Measurements from ENCODE around the gene COX8C. TPM values are rescaled to one million over a fixed set of nuclear protein-coding genes. Genes with fewer than 3 reads are reported as not detected.

The COX8C gene
- total RNA-seq, 1 experiment from 2014 or later = not detected

- no peaks in the 10 kb centered on the region for H3K4me1 ChIP-seq
- 0 out of 2 replicates have a peak, but pooled peaks cover 2% of the 10 kb centered on the region for H3K36me3 ChIP-seq
- H3K27ac ChIP-seq = no peak overlapping the region
- H3K4me3 ChIP-seq = no peak overlapping the region
- no peaks in the 10 kb centered on the region for H3K9me3 ChIP-seq (replicated peaks)
- no peaks in the 10 kb centered on the region for H3K27me3 ChIP-seq
- DNase-seq = no peak
Observed at GRCh38 chr14:93317210-93317874, 29.6 kb upstream of the COX8C start.

GRCh38 chr14:93317875-93318807, 28.8 kb upstream of the COX8C start:
- Histone ChIP-seq H3K27ac (no peak overlapping the region), H3K9me3 (replicated peaks) (no peaks in the 10 kb centered on the region), H3K36me3 (0 out of 2 replicates have a peak, but pooled peaks cover 2% of the 10 kb centered on the region), H3K27me3 (no peaks in the 10 kb centered on the region), H3K4me3 (no peak overlapping the region), H3K4me1 (no peaks in the 10 kb centered on the region)
- no peak for DNase-seq

GRCh38 chr14:93318927-93319326, 28.1 kb upstream of the COX8C start:
- H3K4me3 ChIP-seq = no peak overlapping the region
- no peak for DNase-seq
- no peaks in the 10 kb centered on the region for H3K27me3 ChIP-seq
- H3K36me3 ChIP-seq = 0 out of 2 replicates have a peak, but pooled peaks cover 2% of the 10 kb centered on the region
- no peaks in the 10 kb centered on the region for H3K4me1 ChIP-seq
- no peak overlapping the region for H3K27ac ChIP-seq
- H3K9me3 ChIP-seq (replicated peaks) = no peaks in the 10 kb centered on the region

GRCh38 chr14:93319494-93319893, 27.5 kb upstream of the COX8C start:
- Histone ChIP-seq H3K36me3 (peaks cover 3% of the 10 kb centered on the region; the same call in 1 of the 2 replicates), H3K4me1 (no peaks in the 10 kb centered on the region), H3K4me3 (no peak overlapping the region), H3K27ac (no peak overlapping the region), H3K9me3 (replicated peaks) (no peaks in the 10 kb centered on the region), H3K27me3 (no peaks in the 10 kb centered on the region)
- DNase-seq = no peak

- no peak overlapping the region for H3K4me3 ChIP-seq
- no peaks in the 10 kb centered on the region for H3K27me3 ChIP-seq
- no peak for DNase-seq
- no peak overlapping the region for H3K27ac ChIP-seq
- peaks cover 7% of the 10 kb centered on the region; the same call in 1 of the 2 replicates for H3K36me3 ChIP-seq
- H3K4me1 ChIP-seq = no peaks in the 10 kb centered on the region
- H3K9me3 ChIP-seq (replicated peaks) = no peaks in the 10 kb centered on the region
Observed at GRCh38 chr14:93319958-93320357, 27.0 kb upstream of the COX8C start.

DNA sequence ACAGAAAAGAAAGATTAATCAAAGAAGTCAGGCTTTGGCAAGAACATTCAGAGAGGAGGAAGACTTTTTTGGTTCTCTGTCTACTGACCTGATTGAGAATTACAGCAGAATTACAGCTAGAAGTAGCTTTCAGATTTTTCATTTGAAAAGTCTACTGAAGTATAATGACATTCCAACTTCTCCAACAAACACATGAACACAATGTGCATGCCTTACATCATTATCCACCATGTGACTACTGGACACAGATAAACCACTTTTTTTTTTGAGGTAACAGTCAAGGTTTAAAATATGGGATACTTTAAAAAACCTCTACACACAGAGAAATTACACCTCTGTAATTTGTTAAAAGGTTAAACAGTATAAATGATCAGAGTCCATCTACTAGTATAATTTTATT, 26.5 kb upstream of the COX8C start:
- no peak for DNase-seq
- Histone ChIP-seq H3K27ac (no peak overlapping the region), H3K4me1 (no peaks in the 10 kb centered on the region), H3K36me3 (peaks cover 7% of the 10 kb centered on the region; the same call in 1 of the 2 replicates), H3K9me3 (replicated peaks) (no peaks in the 10 kb centered on the region), H3K4me3 (no peak overlapping the region), H3K27me3 (no peaks in the 10 kb centered on the region)

DNA sequence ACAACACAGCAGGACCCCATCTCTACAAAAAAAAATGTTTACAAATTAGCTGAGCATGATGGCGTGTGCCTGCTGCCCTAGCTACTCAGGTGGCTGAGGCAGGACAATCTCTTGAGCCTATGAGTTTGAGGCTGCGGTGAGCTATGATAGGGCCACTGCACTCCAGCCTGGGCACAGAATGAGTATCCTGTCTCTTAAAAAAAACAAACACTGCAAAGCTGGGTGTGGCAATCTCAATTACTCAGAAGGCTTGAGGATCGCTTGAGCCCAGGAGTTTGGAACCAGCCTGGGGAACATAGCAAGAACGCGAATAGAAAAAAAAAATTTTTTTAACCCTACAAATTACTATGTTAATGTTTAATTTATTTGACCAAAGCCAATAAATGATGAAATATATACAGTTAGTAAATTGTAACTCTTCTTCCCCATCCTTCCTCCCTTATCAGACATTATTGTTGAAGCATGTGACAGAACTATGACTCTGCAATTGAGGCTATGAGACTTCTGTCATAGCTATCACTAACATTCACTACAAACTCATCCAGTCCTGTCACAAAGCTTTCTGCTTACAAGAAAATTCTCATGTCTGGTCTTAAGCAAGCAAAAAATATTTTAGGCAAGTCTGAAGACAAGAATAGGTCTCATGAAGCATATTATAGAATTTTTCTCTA, 23.9 kb upstream of the COX8C start:
- no peaks in the 10 kb centered on the region for H3K27me3 ChIP-seq
- H3K9me3 ChIP-seq (replicated peaks) = no peaks in the 10 kb centered on the region
- DNase-seq = no peak
- H3K27ac ChIP-seq = no peak overlapping the region
- H3K36me3 ChIP-seq = peaks cover 5% of the 10 kb centered on the region; the same call in 1 of the 2 replicates
- no peak overlapping the region for H3K4me3 ChIP-seq
- no peaks in the 10 kb centered on the region for H3K4me1 ChIP-seq

DNA sequence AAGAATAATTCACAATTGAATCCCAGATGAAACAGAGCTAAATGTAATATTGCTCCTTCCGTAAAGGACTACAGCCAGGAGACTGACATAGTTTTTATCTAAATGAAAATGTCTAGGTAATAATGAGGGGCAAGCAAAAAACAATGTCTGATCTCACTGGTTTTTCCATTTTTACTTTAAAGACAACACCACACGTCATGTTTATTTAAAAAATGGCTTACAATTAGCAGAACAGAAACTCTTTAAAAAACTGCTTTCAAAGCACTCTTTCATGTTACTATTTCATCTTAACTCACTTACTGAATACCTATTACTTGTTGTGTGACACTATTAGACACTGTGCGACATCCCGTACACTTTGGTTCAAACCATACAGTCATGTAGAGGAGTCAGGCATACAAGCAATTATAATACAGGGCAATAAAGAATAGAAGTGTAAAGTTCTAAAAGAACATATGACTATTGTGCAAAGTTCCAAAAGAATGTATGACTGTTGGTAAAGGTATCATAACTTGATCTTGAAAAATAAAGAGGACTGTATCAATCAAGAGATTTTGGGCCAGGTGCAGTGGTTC, 23.3 kb upstream of the COX8C start:
- H3K27me3 ChIP-seq = no peaks in the 10 kb centered on the region
- no peak overlapping the region for H3K4me3 ChIP-seq
- no peaks in the 10 kb centered on the region for H3K9me3 ChIP-seq (replicated peaks)
- H3K27ac ChIP-seq = no peak overlapping the region
- DNase-seq = no peak
- no peaks in the 10 kb centered on the region for H3K4me1 ChIP-seq
- peaks cover 5% of the 10 kb centered on the region; the same call in 1 of the 2 replicates for H3K36me3 ChIP-seq

GRCh38 chr14:93326196-93326595, 20.8 kb upstream of the COX8C start:
- Histone ChIP-seq H3K4me1 (no peaks in the 10 kb centered on the region), H3K36me3 (peaks cover 7% of the 10 kb centered on the region; the same call in 1 of the 2 replicates), H3K27ac (no peak overlapping the region), H3K9me3 (replicated peaks) (no peaks in the 10 kb centered on the region), H3K27me3 (no peaks in the 10 kb centered on the region), H3K4me3 (no peak overlapping the region)
- DNase-seq = no peak

DNA sequence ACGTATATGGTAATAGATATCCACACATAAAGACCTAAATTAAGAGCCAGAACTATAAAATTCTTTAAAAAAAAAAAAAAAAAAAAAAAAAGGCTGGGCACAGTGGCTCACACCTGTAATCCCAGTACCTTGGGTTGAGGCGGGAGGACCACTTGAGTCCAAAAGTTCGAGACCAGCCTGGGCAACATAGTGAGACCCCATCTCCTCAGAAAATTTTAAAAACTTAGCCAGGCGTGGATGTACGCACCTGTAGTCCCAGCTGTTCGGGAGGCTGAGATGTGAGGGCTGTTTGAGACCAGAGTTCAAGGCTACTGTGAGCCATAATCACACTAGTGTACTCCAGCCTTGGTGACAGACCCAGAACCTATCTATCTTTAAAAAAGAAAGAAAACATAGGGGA, 18.4 kb upstream of the COX8C start:
- DNase-seq = no peak
- Histone ChIP-seq H3K4me1 (no peaks in the 10 kb centered on the region), H3K27me3 (no peaks in the 10 kb centered on the region), H3K36me3 (peaks cover 7% of the 10 kb centered on the region; the same call in 1 of the 2 replicates), H3K27ac (no peak overlapping the region), H3K4me3 (no peak overlapping the region), H3K9me3 (replicated peaks) (no peaks in the 10 kb centered on the region)

- H3K27me3 ChIP-seq = no peaks in the 10 kb centered on the region
- no peaks in the 10 kb centered on the region for H3K9me3 ChIP-seq (replicated peaks)
- no peak overlapping the region for H3K27ac ChIP-seq
- H3K4me1 ChIP-seq = 0 out of 2 replicates have a peak, but pooled peaks cover 3% of the 10 kb centered on the region
- 0 out of 2 replicates have a peak, but pooled peaks cover 2% of the 10 kb centered on the region for H3K36me3 ChIP-seq
- no peak for DNase-seq
- H3K4me3 ChIP-seq = no peak overlapping the region
Observed at GRCh38 chr14:93329965-93330608, 16.9 kb upstream of the COX8C start.

DNA sequence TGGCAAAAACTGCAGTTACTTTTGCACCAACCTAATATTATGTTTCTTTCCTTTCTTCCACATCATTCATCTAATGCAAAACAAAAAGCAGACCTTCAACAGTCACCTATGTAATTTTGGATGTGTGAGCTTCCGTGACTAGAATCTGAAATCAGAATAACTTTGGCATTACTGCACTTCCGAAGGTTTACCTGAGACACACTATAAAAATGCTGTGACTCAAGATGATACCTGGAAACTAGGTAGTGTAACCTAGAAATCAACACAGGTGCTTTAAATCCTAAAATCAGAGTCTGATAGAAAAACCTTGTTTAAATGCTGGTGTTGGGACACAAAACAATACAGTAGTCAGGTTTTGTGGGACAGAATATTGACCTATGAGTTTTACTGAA, 16.4 kb upstream of the COX8C start:
- no peak overlapping the region for H3K4me3 ChIP-seq
- 0 out of 2 replicates have a peak, but pooled peaks cover 2% of the 10 kb centered on the region for H3K36me3 ChIP-seq
- H3K9me3 ChIP-seq (replicated peaks) = no peaks in the 10 kb centered on the region
- H3K27me3 ChIP-seq = no peaks in the 10 kb centered on the region
- H3K27ac ChIP-seq = no peak overlapping the region
- 0 out of 2 replicates have a peak, but pooled peaks cover 3% of the 10 kb centered on the region for H3K4me1 ChIP-seq
- DNase-seq = no peak

DNA sequence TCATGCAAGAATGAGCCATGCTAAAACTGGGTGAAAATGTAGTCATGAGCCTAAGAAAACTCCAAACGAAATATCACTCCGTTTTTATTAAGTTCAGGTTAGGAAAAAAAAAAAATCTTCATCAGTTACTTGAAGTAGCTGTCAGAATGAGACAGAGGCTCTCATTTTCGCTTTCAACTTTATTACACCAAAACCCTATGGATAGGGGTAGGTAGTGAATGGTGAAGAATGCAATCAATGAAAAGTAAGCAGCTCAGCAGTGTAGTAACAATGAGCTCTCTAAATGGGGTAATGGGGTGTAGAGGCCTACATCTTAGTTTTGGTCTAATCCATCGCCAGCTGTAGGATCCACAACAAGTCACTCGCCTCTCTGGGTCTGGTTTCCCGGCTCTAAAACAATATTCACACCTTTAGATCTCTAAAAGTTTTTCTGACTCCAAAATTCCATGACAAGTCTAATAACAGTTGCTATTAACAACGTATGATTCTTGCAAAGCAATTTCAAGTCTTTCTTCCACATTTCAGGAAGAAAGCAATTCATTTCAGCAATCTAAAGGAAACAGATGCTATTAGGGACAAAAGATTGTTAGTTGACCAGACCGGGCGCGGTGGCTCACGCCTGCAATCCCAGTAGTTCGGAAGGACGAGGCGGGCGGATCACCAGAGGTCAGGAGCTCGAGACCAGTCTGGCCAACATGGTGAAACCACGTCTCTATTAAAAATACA, 15.8 kb upstream of the COX8C start:
- H3K27me3 ChIP-seq = no peaks in the 10 kb centered on the region
- peak overlapping the region; percentile 98 for H3K4me3 ChIP-seq
- H3K27ac ChIP-seq = no peak overlapping the region
- 0 out of 2 replicates have a peak, but pooled peaks cover 3% of the 10 kb centered on the region for H3K4me1 ChIP-seq
- DNase-seq = no peak
- H3K9me3 ChIP-seq (replicated peaks) = no peaks in the 10 kb centered on the region
- H3K36me3 ChIP-seq = 0 out of 2 replicates have a peak, but pooled peaks cover 2% of the 10 kb centered on the region
